Measurements from ENCODE around the gene MATCAP1. TPM values are rescaled to one million over a fixed set of nuclear protein-coding genes. Genes with fewer than 3 reads are reported as not detected.

Gene MATCAP1
- total and polyA plus RNA-seq, 4 donors = 1.5 to 4.8 (median 3.2) TPM

DNA sequence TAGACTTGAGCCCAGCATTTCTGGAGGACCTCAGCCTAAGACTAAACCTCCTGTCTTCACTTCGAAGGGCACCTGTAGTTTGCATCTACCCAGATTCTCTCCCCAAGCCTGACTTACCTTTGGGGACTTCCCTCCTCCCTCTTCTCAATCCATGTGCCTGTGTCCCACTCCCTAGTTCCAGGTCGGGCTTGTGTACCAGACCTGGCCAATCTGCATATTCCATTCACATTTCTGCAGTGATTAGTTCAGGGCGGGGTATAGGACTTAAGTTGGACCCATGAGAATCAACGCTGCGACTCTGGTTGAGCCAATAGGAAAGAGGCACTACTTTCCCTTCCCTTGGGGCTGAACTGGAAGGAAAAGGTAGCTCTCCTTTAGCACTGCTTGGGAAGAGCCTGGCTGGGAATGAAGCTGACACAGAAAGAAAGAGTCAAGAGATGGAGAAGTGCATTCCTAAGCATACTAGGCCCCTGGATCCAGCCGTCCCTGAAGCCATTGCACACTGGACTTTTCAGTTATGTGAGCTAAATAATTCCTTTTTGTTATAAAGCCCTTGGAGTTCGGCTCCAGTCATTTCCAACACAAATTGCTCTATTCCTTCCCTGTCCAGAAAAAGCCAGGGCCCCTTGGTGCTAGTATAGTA is 26.5 kb downstream of the MATCAP1 start:
- no peak overlapping the region for H3K9ac ChIP-seq (ENCODE audit: low read depth in 1 of 2, low read length in 2 of 2)
- no peaks in the 10 kb centered on the region for H3K36me3 ChIP-seq (ENCODE audit: control insufficient read depth in 4 of 4, insufficient read depth in 3 of 4, low read depth in 1 of 4, low read length in 3 of 4)
- H3K9me3 ChIP-seq (ENCODE audit: control insufficient read depth in 4 of 4, low read length in 3 of 4) = no peaks in the 10 kb centered on the region
- H3K4me3 ChIP-seq (ENCODE audit: low read depth in 1 of 3, low read length in 3 of 3) = no peak overlapping the region
- TF ChIP-seq TAF1 (conservative IDR thresholded peaks at IDR 0.05) (no peak), SP1 (IDR thresholded peaks at IDR 0.05) (no peak), HNF4A (conservative IDR thresholded peaks at IDR 0.05) (no peak), HNF4G (IDR thresholded peaks at IDR 0.05) (no peak), FOXA1 (IDR thresholded peaks at IDR 0.05) (no peak), RXRA (IDR thresholded peaks at IDR 0.05) (no peak), YY1 (IDR thresholded peaks at IDR 0.05) (no peak), NR2F2 (IDR thresholded peaks at IDR 0.05) (no peak), JUND (IDR thresholded peaks at IDR 0.05) (no peak), FOXA2 (IDR thresholded peaks at IDR 0.05) (no peak), GABPA (IDR thresholded peaks at IDR 0.05 in 1 of 2, conservative IDR thresholded peaks at IDR 0.05 in 1 of 2) (no peak), RAD21 (IDR thresholded peaks at IDR 0.05) (no peak), EGR1 (IDR thresholded peaks at IDR 0.05; ENCODE audit: low read depth in 2 of 2) (no peak)
- TF ChIP-seq, protein P1, sequence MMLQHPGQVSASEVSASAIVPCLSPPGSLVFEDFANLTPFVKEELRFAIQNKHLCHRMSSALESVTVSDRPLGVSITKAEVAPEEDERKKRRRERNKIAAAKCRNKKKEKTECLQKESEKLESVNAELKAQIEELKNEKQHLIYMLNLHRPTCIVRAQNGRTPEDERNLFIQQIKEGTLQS (IDR thresholded peaks at IDR 0.05) = no peak
- TF ChIP-seq, protein P2, sequence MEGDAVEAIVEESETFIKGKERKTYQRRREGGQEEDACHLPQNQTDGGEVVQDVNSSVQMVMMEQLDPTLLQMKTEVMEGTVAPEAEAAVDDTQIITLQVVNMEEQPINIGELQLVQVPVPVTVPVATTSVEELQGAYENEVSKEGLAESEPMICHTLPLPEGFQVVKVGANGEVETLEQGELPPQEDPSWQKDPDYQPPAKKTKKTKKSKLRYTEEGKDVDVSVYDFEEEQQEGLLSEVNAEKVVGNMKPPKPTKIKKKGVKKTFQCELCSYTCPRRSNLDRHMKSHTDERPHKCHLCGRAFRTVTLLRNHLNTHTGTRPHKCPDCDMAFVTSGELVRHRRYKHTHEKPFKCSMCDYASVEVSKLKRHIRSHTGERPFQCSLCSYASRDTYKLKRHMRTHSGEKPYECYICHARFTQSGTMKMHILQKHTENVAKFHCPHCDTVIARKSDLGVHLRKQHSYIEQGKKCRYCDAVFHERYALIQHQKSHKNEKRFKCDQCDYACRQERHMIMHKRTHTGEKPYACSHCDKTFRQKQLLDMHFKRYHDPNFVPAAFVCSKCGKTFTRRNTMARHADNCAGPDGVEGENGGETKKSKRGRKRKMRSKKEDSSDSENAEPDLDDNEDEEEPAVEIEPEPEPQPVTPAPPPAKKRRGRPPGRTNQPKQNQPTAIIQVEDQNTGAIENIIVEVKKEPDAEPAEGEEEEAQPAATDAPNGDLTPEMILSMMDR (IDR thresholded peaks at IDR 0.05; ENCODE audit: low read depth, low read length, missing input control) = no peak
- TF ChIP-seq, protein P3, sequence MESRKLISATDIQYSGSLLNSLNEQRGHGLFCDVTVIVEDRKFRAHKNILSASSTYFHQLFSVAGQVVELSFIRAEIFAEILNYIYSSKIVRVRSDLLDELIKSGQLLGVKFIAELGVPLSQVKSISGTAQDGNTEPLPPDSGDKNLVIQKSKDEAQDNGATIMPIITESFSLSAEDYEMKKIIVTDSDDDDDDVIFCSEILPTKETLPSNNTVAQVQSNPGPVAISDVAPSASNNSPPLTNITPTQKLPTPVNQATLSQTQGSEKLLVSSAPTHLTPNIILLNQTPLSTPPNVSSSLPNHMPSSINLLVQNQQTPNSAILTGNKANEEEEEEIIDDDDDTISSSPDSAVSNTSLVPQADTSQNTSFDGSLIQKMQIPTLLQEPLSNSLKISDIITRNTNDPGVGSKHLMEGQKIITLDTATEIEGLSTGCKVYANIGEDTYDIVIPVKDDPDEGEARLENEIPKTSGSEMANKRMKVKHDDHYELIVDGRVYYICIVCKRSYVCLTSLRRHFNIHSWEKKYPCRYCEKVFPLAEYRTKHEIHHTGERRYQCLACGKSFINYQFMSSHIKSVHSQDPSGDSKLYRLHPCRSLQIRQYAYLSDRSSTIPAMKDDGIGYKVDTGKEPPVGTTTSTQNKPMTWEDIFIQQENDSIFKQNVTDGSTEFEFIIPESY (IDR thresholded peaks at IDR 0.05) = no peak
- WGBS = 78% methylated on average over 7 of the region's 7 CpGs
- DNase-seq (ENCODE audit: low spot score) = no peak
- H3K4me1 ChIP-seq (ENCODE audit: control insufficient read depth in 4 of 4, insufficient read depth in 4 of 4, low read length in 3 of 4) = peaks cover 2 to 38% (median 23%) of the 10 kb centered on the region in 4 donors
- H3K27me3 ChIP-seq (ENCODE audit: control insufficient read depth in 4 of 4, insufficient read depth in 4 of 4, low read length in 3 of 4) = no peaks in the 10 kb centered on the region
- no peak overlapping the region for H3K27ac ChIP-seq (ENCODE audit: low read depth in 1 of 2, low read length in 2 of 2)

DNA sequence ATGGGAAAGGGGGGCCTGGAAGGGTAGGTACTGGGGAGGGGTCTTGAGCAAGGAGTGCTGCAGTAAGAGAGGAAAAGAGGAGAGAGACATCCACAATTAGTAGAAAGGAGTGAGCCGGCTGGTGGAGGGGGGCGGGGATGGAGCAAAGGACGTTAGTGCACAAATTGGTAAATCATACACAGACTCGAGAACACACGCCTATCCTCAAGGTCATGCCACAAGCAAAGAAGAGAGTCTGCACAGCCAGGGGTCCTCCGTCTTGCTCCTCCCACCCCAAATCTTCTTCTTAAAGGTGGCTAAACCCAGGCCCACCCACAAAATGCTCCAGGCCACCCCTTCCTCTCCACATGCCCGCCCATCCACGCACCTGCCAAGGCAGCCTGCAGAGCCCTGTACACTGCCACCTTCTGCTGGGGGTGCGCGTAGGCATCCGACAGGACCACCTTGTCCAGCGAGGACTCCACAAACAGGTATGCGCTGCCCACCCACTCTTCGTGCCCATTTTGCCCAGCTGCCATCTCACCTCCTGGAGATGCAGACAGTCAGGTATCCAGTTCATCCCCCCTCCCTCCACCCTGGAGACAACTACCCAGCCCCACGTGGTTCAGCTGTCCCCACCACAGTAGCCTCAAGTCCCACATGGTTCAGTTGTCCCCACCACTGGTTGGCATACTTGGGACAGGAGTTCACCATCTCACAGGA is 27.5 kb downstream of the MATCAP1 start:
- Histone ChIP-seq H3K4me1 (ENCODE audit: control insufficient read depth in 4 of 4, insufficient read depth in 4 of 4, low read length in 3 of 4) (peaks cover 2 to 34% (median 22%) of the 10 kb centered on the region in 4 donors), H3K9ac (ENCODE audit: low read depth in 1 of 2, low read length in 2 of 2) (no peak overlapping the region), H3K27me3 (ENCODE audit: control insufficient read depth in 4 of 4, insufficient read depth in 4 of 4, low read length in 3 of 4) (no peaks in the 10 kb centered on the region), H3K27ac (ENCODE audit: low read depth in 1 of 2, low read length in 2 of 2) (no peak overlapping the region), H3K9me3 (ENCODE audit: control insufficient read depth in 4 of 4, low read length in 3 of 4) (no peaks in the 10 kb centered on the region), H3K4me3 (ENCODE audit: low read depth in 1 of 3, low read length in 3 of 3) (no peak overlapping the region), H3K36me3 (ENCODE audit: control insufficient read depth in 4 of 4, insufficient read depth in 3 of 4, low read depth in 1 of 4, low read length in 3 of 4) (no peaks in the 10 kb centered on the region)
- no peak for DNase-seq (ENCODE audit: low spot score)
- 53% methylated on average over 15 of the region's 15 CpGs for WGBS
- TF ChIP-seq TAF1 (conservative IDR thresholded peaks at IDR 0.05) (no peak), NR2F2 (IDR thresholded peaks at IDR 0.05) (no peak), EGR1 (IDR thresholded peaks at IDR 0.05; ENCODE audit: low read depth in 2 of 2) (no peak), GABPA (IDR thresholded peaks at IDR 0.05 in 1 of 2, conservative IDR thresholded peaks at IDR 0.05 in 1 of 2) (no peak), HNF4A (conservative IDR thresholded peaks at IDR 0.05) (no peak), YY1 (IDR thresholded peaks at IDR 0.05) (no peak), JUND (IDR thresholded peaks at IDR 0.05) (no peak), HNF4G (IDR thresholded peaks at IDR 0.05) (no peak), RXRA (IDR thresholded peaks at IDR 0.05) (no peak), FOXA2 (IDR thresholded peaks at IDR 0.05) (no peak)
- TF ChIP-seq, protein P4, sequence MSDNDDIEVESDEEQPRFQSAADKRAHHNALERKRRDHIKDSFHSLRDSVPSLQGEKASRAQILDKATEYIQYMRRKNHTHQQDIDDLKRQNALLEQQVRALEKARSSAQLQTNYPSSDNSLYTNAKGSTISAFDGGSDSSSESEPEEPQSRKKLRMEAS (IDR thresholded peaks at IDR 0.05) = no peak
- TF ChIP-seq, protein P3 (IDR thresholded peaks at IDR 0.05) = no peak
- TF ChIP-seq, protein P5, sequence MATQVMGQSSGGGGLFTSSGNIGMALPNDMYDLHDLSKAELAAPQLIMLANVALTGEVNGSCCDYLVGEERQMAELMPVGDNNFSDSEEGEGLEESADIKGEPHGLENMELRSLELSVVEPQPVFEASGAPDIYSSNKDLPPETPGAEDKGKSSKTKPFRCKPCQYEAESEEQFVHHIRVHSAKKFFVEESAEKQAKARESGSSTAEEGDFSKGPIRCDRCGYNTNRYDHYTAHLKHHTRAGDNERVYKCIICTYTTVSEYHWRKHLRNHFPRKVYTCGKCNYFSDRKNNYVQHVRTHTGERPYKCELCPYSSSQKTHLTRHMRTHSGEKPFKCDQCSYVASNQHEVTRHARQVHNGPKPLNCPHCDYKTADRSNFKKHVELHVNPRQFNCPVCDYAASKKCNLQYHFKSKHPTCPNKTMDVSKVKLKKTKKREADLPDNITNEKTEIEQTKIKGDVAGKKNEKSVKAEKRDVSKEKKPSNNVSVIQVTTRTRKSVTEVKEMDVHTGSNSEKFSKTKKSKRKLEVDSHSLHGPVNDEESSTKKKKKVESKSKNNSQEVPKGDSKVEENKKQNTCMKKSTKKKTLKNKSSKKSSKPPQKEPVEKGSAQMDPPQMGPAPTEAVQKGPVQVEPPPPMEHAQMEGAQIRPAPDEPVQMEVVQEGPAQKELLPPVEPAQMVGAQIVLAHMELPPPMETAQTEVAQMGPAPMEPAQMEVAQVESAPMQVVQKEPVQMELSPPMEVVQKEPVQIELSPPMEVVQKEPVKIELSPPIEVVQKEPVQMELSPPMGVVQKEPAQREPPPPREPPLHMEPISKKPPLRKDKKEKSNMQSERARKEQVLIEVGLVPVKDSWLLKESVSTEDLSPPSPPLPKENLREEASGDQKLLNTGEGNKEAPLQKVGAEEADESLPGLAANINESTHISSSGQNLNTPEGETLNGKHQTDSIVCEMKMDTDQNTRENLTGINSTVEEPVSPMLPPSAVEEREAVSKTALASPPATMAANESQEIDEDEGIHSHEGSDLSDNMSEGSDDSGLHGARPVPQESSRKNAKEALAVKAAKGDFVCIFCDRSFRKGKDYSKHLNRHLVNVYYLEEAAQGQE (IDR thresholded peaks at IDR 0.05) = no peak

Measured in liver (tissue), 9 donors.